IPS-NIHi7 (cell line): ENCODE measurements around the gene CTCF.
A peak's percentile ranks its signal among the peaks of the same experiment; 100 is the strongest.

Experiments used
- DNase-seq: peaks from one replicate; pipeline ENCODE4 v3.0.0; 2012; ENCODE audit warnings: mixed read lengths; ENCODE audit errors: extremely low spot score

CTCF gene

GRCh38 chr16:67549240-67549639 is 13.1 kb upstream of the CTCF start:
- no peak for DNase-seq

DNA sequence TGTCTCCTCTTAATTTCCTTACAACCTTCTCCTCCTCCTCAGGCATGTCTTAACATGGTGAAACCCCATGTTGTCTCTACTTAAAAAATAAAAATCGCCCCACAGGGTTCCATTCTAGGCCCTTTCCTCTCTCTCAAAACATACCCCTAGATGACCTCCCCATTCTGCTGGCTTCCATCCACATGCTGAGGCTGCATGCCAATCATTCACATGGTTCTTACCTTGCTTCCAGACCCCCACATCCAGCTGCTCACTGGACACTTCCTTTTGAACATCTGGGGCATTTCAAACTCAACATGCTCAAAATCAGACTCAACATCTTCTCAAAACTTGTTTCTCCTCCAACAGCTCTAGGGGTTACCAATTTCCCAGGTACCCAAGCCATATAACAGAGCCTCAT is 12.4 kb upstream of the CTCF start:
- DNase-seq, result no peak

DNA sequence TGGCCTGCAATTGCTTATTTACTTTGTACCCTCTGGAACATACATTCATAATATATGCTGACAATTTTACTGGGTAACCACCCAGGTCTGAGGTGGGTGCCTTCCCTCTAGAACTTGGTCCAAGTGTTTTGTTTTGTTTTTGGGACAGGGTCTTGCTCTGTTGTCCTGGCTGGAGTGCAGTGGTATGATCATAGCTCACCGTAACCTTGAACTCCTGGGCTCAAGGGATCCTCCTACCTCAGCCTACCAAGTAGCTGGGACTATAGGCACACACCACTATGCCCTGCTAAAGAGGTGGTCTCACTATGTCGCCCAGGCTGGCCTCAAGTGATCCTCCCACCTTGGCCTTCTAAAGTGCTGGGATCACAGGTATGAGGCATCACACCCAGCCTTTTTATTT is 11.2 kb upstream of the CTCF start:
- no peak for DNase-seq

DNA sequence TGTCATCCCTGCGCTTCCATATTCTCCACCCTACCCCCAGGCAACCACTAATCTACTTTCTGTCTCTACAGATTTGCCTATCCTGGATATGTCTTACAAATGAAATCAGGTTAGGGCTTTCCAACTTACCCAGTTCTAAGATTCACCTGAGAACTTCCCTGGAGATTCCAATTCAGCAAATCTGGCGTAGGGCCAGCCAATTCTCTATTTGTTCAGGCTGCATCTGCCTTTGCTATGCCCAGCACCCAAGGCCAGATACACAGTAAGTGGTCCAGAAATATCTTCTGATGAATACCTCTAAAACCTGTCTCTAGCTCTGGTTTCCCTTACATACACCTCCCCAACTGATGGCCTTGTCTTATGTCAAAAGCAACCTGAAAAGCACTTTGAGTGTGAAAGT is 10.4 kb upstream of the CTCF start:
- no peak for DNase-seq

DNA sequence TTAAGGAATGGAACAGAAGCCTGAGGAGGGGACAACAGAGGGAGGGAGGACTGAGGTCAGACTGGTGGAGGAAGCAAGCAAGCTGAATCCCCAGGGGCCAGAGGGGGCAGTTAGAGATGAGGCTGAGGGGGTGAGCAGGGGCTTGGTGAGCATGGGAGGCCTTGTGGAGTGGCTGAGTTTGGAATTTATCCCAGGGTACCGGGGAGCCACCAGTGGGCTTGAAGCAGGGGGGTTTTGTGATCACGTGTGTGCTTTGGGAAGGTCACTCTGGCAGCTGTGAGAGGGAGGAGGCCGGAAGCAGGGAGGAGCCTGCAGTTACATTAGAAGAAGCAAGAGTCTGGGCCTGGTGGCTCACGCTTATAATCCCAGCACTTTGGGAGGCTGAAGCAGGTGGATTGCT is 9.8 kb upstream of the CTCF start:
- DNase-seq, result peak; percentile 10

DNA sequence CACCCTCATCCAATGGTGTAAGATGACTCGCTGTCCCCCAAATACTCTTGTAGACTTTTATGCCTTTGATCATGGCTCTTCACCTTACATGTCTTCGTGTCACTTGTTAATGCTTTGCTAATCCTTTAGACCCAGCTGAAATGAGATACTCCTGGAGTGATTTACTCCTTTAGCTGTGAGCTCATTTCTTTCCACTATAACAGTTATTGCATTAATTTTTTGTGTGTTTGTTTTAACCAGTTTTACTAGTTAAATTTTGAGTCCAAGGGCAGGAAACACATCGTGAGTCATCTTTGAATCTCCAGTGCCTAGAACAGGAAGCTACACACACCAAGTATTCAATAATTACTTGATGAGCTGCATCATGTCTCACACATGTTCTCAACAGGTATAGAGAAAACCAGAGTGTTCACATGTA is 6.5 kb upstream of the CTCF start:
- DNase-seq, result no peak

GRCh38 chr16:67558859-67559258 is 3.5 kb upstream of the CTCF start:
- DNase-seq, result no peak

DNA sequence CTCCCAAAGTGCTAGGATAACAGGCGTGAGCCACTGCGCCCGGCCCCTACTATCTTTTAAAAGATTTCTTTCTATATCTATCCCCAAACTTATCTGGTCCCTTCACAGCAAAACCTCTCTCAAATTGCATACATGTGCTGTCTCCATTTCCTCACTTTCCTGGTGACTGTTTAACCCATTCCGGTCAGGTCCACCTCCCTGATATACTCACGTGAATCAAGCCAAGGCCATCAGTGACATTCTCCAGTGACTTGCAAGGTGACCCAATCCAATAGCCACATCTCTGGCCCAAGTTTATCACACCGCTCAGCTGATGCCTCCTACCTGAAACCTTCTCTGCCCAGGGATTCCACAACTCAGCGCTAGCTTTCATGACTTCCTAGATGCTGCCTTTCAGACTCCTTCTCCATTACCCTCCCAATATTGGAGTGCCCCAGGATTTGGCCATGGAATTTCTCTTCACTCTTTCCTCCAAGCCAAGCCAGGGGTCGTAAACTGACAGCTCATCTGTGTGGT is 1.4 kb upstream of the CTCF start:
- DNase-seq, result no peak

DNA sequence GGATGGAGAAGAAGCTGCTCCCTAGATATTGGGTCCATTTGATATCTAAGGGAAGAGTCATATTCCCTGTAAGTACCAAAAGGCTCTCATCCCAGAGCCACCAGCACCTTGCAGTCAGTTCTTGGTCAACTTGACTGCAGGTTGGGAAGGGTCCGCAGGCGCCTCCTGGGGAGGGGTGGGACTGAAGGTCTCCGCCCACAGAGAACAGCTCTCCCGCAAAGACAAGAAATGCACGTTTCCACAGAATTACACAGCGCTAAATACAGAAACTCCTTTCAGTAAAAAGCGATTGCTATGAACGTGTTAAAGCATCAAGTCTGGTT is 864 bp upstream of the CTCF start:
- no peak for DNase-seq

- DNase-seq, result peak; percentile 97
Measured at GRCh38 chr16:67561824-67562525, 351 bp upstream of the CTCF start.

DNA sequence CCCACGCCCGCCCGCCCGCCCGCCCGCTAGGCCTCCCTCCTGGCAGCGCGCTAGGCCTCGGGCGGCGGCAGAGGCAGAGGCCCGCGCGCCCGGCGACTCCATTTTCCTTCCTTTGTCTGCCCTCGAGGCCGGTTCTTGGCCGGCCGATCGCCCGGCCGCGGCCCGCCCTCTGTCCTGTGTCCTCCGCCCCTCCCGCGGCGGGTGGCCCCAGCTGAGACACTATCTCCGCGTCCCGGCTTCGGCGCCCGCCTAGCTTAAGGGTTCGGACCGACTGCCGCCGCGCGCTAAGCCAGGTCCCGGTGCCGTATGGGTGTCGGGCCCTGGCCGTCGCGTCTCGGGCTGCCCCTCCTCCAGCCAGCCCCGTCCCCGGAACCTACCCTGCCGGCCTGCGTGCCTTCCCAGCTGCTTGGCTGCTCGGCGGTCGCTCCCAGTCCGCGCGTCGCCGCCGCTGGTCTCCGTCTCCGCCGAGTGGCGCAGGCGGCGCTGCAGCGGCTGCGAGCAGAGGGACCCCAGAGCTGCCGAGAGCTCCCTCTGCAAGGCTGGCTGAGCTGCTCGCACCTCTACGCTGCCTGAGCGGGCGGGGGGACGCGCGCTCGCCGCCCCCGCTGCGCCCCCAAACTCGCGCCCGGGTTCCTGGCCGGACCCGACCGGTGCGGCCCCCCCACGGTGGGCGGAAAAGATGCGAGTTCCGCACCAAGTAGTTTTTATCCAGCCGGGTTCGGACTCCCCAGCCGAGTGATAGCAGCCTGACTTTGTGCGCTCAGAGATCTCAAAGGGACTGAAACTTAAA is 787 bp downstream of the CTCF start:
- DNase-seq, result peak; percentile 43

GRCh38 chr16:67563708-67564468 is 1.6 kb downstream of the CTCF start:
- no peak for DNase-seq

DNA sequence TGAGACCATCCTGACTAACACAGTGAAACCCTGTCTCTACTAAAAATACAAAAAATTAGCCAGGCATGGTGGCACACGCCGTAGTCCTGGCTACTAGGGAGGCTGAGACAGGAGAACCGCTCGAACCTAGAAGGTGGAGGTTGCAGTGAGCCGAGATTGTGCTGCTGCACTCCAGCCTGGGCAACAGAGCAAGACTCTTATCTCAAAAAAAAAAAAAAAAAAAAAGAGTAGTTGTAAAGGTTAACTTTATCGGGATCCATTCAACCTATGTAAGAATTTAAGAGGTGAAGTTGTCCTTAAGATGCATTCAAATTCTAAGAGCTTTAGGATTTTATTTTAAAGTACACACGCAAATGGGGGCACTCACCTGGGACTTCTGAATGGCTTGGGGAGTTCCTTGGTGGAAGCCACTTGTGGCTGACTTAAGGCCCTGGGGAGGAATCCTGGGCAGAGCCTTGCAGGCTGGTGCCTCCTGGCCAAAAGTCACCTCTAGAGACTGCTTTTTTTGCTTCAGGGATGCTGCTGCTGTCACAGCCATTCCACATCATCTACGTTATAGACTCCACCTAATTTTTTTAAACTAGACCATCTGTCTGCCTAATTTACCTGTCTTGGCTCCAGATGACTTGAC is 3.3 kb downstream of the CTCF start:
- no peak for DNase-seq

DNA sequence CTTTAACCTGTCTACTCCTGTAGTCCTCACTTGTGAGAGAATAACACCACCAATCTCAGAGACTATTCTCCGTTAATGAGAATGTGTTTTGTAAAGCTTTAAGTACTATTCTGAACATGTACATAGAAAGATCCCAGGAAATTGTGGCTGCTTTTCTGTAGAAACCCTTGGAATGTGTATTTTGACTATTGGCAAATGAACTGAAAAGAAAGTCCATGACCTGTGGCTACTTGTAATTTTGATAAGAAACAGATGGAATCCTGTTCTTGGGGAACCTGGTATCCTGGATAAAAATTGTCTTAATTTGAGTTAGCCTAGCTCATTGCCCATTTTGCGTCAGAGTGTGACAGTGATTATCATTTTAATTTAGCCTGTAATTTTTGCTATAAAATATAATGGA is 9.1 kb downstream of the CTCF start:
- DNase-seq, result no peak

DNA sequence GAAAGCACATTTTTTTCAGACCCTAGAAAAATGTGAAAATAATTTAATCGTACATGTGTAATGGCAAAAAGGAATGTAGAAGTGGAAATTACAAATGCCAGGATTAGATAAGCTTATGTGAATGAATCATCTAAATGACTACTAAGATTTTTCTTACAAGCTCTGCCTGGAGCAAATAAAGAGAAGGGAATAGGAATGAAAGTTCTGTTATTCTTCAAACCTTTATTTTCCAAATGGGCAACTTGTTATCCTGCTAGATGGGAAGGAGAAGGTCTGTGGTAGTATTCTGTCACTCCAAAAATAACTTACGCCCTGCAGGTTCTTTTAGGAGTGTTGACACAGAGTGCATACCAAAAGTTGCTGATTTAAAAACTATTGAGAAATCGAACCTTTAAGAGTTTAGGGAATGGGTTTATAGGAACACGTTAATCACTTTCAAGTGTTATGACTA is 9.7 kb downstream of the CTCF start:
- DNase-seq, result no peak

DNA sequence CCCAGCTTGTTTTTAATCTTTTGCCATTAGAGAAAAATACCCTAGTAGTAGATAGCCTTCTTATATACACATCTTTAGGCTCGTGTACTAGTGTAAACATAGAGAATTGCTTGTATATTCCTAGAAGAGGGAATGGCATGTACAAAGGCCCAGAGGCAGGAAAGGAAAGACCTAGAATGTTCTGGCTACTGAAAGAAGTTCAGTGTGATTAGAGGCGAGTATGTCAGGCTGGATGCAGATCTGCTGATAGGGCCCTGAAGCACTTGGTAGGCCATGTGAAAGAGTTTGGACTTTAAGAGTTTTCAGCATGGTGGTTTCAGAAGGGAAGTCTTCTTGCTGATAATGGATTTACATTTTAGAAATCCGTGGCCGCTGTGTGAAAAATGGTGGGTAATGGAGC is 17.4 kb downstream of the CTCF start:
- DNase-seq, result no peak

DNA sequence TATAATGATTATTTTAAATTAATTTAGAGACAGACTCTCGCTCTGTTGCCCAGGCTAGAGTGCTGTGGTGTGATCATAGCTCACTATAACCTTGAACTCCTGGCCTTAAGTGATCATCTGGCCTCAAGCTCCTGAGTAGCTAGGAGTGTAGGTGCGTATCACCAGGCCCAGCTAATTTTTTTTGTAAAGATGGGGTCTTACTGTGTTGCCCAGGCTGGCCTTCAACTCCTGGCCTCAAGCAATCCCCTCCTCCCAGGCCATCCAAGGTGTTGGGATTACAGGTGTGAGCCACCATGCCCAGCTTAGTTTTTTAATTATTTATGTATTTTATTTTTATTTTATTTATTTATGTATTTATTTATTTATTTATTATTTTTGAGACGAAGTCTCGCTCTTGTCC is 17.9 kb downstream of the CTCF start:
- DNase-seq, result no peak

- DNase-seq, result no peak
Measured at GRCh38 chr16:67593288-67593687, 31.0 kb downstream of the CTCF start.

DNA sequence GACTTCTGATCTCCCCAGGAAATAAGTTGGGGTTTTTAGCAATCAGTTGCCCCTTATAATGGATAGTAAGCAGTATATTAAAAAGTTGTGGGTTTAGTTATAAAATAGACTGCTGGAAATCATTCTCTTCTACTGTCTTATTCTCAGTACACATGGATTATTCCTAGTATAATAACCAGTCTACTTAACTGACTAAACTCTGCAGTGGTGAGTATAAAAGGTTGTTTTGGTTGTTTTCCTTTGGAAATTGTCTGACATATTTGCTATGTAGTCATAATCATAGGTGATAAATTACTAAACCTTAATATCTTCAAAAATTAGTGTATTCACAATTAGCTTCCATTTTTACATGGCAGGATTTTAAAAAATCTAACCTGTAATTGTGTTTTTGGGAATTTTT is 31.4 kb downstream of the CTCF start:
- DNase-seq, result no peak

DNA sequence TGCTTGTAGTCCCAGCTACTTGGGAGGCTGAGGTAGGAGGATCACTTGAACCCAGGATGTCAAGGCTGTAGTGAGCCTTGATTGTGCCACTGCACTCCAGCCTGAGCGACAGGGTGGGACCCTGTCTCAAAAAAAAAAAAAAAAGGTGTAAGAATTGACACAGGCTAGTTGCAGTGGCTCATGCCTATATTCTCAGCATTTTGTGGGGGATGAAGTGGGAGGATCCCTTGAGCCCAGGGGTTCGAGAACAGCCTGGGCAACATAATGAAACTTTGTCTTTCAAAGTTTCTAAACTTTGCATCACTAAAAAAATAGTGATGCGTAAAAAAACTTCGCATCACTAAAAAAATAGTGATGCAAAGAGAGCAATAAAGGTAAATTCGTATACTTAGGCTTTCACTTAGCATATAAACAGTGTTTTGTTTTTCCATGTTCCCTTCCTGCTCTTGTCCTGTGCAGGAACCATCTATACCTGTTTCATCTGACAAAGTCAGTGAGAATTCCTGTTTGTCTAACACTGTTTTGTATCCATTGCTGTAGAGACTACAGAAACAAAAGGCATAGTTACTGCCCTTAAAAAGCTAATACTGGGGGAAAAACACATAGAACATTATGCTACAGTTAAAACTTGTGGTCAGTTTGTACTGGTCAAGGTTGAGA is 32.1 kb downstream of the CTCF start:
- DNase-seq, result no peak

DNA sequence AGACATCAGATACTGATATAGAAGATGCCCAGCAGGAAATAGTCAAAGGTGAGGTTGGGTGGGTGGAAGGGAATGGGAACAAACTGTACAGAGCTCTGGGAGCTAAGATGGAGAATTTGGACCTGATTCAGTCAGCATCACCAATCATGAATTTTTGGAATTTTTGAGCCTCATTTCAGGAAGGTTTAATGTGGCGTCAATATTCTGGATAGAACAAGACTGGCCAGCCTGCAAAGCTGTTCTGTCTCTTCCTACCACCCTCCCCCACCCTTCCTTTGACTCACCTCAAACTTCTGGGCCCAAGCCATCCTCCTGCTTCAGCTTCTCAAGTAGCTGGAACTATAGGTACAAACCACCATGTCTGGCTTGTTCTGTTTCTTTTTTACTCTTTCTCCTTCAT is 32.6 kb downstream of the CTCF start:
- no peak for DNase-seq

DNA sequence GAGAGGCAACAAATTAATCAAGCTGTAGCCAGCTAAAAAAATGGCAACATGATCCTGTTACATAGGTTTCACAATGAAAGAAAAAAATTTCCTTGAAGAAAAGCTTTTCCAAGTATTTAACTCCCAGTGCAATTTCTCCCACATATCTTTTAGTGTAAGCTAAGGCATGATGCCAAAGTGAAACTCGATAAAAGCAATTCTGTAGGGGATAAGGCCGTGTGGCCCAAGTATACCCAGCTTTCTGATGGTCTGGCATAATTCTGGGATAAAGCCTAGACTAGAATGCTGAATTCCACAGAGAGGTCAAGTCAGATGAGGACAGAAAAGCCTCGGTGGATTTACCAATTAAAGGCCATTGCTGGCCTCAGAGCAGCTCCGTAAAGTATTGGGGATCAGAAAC is 36.2 kb downstream of the CTCF start:
- DNase-seq, result no peak
